ENCODE results near the gene CNTNAP3B. TPM values are rescaled to one million over a fixed set of nuclear protein-coding genes. Genes with fewer than 3 reads are reported as not detected.
"Not testable (repeated sequence)": the region's sequence is repeated elsewhere in the genome, so short reads cannot be mapped to it uniquely, and the experiment has no call there.

Gene CNTNAP3B
- 10 to 100 TPM; 15.4 to 17.7 TPM for total RNA-seq
- long read RNA-seq, partial matches to known transcripts, result 2 of 6 reads
- long read RNA-seq, other reads (novel, unspliced or antisense), result 4 of 6 reads

DNA sequence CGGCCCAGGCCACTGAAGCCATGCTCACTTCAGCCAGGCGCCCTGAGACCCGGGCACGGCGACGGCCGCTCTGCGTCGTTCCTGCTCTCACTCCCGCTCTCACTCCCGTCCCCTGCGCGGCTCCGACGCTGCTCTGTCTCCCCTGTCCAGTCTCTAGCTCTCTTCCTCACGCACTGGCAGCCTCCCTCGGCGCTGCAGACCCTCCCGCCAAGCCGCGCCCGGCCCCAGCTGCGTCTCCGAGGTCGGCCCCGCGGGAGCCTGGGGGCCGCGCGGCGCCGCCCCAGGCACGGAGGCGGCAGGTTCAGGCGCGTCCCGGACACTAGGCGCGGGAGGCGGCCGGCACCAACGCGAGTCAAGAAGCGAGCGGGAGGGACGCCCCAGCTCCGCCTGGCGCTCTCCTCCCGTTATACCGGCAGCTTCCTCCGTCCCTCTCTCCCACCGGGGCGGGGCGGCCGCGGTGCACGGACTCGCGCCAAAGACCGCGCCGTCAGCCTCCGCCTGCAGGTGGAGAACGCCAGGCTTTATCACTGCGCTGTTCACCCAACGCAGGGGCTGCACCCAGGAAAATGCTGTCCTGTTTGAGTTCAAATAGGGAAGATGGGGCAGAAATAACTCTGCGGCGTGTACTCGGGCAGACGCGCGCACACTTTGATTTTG lies at the start of gene CNTNAP3B:
TSS of gene CNTNAP3B (minus strand) at position 354 of the 657 bp plus-strand sequence. CDS start at position 22, 332 bp downstream.
- peak in 1 of 2 donors; percentile 45 for ATAC-seq
- DNase-seq, result peak; percentile 18
- intact Hi-C loops (cut with DNase I), result not testable (repeated sequence)

DNA sequence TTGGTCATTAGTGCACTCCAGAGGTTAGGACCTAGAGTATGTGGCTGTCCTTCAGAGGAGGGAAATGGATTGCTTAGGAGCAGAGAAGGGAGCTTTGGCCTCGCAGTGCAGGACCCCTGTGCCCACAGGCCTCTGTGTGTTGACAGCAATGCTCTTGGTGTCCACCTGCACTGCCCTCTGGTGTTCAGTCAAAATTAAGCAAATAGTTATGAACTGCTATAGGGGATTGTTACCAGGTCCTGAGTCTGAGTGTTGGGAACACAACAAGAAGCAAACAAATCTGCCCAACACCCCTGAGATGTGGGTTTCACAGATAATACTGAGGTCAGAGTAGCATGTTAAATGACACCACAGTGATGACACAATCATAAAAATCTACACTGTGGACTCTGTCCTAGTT lies 31.1 kb upstream of the CNTNAP3B start:
- ATAC-seq; DNase-seq; intact Hi-C loops (cut with DNase I): not testable (repeated sequence)

DNA sequence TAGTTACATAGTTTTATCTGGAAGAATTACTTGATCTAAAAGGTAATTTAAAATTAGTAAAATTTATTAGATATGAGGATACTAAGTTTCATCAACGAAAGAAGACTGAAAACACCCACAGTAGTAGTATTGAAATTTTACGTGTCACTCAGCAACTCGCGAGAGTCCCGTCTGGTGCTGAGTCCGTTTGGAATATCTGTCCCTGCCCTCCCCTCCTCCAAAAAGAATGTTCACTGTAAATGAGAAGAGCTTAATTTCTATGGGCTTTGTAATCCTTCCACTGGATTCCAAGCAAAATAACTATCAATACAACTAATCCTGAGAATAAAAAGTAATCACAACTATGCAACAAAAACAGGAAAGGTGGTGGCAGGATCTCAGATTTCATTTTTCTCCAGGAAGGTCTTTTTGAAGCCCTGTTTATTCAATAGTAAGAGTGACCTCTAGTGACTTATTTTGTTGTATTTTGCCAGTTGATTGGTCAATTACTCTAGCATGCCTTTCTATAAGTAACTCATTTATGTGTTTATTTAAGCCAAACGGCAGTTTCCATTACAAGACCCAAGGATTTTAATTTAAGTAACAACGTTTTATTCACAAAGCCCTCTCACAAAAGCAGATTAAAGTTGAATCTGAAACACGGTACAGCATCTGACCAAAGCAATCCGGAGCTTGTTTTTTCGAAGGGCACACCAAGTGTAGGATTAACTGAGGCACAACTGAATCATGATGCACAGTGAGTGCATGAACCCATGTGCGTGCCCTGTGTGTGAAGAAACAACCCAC lies 2.0 kb downstream of the CNTNAP3B start:
- ATAC-seq; intact Hi-C loops (cut with DNase I); DNase-seq: not testable (repeated sequence)

DNA sequence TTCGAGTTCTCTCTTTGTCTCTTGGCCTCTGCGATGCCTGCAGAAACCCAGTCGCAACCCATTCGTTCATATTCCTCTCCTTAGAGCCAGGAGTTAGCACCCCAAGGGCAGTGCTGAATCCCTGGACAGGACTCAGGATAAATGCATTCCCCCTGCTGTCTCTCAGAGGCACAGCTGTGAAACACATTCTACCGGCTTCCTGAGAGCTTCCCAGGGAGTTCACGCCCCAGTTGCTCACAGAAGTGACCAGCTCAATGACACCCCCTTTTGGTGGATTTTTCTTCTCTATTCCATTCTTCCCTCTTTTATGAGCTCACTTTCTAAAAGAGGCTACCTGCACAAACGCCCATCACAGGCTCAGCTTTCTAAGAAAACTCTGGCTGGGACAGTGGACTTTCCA lies 8.2 kb downstream of the CNTNAP3B start:
- intact Hi-C loops (cut with DNase I); ATAC-seq; DNase-seq: not testable (repeated sequence)

DNA sequence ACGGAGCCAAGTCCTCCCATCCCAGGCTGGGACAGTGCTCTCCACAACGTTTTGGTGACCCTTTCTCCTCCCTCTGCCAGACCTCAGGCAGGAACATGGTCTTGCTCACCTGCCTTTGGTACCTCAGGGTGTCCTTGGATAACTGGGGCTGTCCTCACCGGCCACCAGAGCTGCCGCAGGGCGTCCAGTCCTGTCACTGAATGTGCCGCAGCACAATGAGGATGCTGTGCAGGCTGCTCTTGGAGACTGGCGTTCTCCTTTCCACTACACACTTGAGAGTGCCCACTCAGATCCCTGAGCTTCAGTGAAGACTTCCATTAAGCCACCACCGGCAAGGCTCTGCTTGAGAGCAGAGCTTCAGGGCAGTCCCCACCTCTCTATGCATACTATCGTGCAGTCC lies 33.3 kb downstream of the CNTNAP3B start:
- intact Hi-C loops (cut with DNase I); DNase-seq; ATAC-seq: not testable (repeated sequence)

DNA sequence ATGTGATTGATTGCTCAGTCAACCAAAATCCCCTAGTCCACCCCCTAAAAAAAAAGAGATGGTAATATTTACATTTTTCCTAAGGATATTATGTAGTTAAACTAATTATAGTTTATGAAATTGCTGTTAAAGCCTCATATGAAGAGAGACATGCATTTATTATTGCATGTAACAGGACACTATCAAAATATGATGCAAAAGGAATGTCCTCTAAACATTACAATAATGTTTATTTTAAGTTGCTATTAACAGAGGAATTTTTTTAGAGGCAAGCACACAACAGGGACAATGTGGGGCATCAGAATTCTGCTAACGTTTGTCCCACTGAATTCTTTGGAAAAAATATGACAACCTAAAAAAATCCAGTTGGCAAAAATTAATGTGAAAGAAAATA lies 44.7 kb downstream of the CNTNAP3B start:
- intact Hi-C loops (cut with DNase I); ATAC-seq; DNase-seq: not testable (repeated sequence)

DNA sequence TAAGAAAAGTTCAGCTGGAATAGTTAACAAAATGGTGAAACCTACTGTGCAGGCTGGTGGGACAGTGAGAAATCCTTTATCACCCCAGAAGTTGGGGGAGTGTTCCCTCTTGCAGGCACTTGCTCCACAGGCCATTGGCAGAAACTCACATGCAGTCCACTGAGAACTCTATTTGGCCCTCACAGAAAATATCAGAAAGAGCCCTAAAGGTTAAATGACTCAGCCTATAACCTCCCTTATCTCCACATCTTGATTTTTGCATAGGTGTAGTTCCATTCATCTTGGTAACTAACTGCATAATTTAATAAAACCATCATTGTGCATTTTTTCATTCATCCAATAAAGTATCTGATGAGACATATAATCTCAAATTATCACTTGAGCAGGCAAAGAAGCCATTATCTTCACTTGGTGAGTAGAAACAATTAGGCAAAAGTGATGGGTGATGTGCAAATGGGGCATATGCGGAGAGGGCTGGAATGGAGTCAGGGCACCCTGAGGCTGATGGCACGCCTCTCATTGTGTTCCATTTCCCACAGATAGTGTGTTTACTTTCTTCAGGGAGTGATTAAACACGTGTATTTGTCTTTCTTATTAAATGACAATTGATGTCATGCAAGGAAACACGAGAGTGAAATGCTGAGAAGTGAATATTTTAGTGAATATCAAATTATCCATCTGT lies 45.2 kb downstream of the CNTNAP3B start:
- intact Hi-C loops (cut with DNase I); DNase-seq; ATAC-seq: not testable (repeated sequence)

DNA sequence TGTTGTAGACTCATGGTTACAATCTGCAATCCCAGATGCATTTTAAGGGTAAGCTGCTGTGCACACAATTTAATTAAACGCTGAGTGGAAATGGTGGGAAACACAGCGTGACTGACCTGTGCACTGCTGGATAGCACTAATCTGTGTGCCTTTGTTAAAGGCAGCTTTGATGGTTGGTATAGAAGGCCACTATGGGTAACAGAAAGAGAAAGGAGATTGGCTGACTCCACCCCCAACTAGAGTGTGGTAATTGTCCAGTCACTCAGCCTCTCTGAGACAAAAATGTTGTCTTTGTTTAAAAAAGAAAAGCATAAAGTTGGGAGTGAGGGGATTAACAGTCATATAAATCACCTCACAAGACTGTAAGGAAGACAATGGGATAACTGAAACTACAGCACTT lies 48.9 kb downstream of the CNTNAP3B start:
- DNase-seq; ATAC-seq; intact Hi-C loops (cut with DNase I): not testable (repeated sequence)

DNA sequence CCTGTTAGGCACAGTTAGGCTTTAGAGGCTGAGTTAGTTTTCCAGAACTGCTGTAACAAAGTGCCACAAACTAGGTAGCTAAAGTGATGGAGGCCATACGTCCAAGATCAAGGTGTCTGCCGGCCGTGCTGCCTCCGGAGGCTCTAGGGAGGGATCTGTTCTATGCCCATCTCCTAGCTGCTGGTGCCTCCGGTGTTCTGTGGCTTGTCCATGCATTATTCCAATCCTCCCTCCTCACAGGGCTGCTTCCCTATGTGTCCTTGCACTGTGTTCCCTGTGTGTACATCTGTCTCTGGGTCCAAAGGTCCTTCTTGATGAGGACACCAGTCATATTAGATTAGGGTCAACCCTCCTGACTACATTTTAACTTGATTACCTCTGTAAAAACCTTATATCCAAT lies 54.4 kb downstream of the CNTNAP3B start:
- intact Hi-C loops (cut with DNase I); DNase-seq; ATAC-seq: not testable (repeated sequence)

DNA sequence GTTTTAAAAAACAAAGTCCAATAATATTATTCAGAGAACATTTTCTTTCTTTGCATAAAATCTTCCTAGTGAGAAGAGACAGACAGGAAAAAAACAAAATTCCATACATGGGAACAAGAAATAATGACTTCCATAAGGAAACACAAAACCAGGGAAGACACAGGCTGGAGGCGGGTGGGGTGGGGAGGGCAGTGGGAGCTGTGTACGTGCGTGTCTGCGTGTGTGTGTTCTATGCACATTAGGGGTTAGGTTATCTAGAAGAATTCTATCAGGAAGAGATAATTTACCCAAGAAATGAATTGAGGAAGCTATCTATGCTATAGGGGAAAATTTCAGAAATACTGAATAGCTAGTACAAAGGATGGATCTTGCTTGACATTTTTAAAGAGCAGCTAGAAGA lies 58.2 kb downstream of the CNTNAP3B start:
- DNase-seq; intact Hi-C loops (cut with DNase I); ATAC-seq: not testable (repeated sequence)

DNA sequence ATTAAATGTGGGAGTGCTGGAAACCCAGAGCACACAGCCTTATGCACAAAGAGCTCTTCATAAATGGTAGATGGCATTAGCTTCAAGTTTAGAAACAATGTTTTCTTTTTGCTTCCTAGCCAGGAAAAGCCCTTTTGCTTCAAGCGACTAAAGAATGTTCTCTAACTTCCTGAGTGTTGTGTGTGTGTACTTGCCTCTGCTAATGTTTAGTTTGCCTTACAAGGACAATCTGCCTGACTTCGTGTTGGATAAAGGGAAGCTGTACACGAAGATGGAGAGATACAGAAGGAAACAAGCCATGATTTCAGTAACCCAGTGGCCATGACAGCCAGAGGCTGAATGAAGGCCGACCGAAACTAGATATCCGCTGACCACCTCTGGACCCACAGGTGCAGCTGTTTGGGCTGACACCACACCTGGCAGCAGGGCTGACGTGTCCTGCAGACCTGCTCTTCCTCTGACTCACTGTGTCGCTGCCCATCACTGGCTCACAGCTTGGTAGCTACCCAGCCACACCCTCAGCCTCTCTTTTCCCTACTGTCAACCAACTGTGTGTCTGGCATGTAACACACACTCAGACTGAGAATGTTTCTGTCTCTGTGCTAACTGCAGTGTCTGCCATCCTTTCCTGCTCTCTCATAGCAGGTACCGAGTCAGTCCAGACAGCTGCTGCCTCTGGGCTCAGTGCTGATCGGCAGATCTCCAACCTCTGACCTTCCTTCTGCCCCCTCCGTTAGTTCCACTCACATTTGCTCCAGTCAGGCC lies 59.0 kb downstream of the CNTNAP3B start:
- peak; percentile 47 to 83 for ATAC-seq
- DNase-seq; intact Hi-C loops (cut with DNase I): not testable (repeated sequence)

DNA sequence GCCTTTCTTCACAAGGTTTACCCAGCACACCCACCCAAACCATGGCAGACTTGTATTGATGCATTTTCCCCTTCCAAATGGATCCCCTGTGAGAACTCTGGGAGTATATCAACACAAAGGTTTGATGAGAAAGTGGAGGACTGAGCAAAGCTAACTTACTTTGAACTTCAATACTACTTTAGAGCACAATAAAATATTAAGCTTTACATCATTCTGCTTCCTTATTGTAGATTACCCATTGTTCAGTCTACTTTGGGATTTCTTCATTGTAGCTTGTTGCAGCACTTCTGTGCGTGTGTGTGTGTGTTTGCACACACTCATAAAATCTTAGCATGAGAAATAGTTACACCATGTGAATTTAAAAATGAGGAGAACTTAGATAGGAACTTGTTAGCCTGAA lies 75.4 kb downstream of the CNTNAP3B start:
- not testable (repeated sequence) for DNase-seq

DNA sequence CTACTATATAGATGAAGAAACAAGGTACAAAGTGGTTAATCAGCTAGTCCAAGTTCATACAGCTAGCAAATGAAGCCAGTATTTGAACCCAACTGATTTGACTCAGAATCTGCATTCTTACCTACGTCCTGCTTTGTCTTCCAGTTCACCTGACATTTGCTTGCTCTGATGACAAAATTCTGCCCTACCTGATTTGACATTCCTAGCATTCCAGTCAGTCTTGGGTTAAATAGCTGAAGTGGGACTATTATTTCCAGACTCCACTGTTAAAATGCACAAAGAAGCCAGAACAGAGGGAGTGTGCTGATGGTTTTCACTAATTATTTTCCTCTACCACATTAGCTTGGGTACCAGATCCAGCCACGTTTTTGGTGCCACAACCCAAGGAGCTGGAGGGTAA lies 78.5 kb downstream of the CNTNAP3B start:
- intact Hi-C loops (cut with DNase I); DNase-seq; ATAC-seq: not testable (repeated sequence)

More for the DNA sequence above, 75.4 kb downstream of the CNTNAP3B start:
- ATAC-seq; intact Hi-C loops (cut with DNase I): not testable (repeated sequence)

DNA sequence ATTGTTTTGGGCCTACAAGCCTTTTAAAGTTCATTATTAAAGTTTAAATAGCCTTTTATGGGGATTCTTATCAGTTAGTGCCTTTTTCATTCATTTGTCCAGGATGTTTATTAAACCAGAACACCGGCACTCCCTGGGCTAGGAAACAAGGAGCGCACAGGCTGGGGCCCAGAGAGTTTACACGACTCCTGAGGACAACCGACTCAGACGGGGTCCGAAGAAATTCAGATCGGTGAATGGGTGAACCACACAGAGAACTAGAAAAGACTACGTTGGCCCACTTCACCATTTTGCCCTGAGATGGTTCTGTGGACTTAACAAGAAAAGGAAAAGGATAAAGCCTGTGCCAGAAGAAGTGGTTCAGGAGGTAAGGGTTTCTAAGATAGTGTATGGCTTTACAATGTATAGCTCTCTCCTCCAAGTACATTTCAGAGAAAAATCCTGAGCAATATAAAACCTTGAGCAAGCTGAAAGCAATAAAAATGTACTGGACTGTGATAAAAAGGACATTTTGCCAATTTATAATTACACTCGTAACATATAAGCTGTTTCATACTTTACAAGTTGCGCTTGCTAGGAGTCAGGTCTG lies 84.7 kb downstream of the CNTNAP3B start:
- intact Hi-C loops (cut with DNase I); DNase-seq; ATAC-seq: not testable (repeated sequence)

DNA sequence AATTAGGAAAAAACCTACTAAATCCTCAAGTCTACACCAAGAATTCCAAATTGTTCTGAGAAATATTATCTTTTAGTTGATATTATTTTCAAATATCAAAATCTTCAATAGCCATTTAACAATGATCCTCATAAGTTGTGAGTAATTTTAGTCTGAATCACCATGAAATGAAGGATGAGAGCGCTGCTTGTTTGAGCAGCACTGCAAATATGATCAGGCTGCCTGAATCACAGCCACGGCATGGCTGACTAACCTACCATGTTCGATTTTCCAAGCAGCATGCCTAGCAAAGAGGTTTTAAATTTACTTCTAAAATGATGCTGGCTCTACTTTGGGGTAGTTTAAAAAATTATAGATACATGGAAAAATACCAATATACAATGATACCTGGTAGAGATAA lies 95.7 kb downstream of the CNTNAP3B start:
- intact Hi-C loops (cut with DNase I); DNase-seq; ATAC-seq: not testable (repeated sequence)

DNA sequence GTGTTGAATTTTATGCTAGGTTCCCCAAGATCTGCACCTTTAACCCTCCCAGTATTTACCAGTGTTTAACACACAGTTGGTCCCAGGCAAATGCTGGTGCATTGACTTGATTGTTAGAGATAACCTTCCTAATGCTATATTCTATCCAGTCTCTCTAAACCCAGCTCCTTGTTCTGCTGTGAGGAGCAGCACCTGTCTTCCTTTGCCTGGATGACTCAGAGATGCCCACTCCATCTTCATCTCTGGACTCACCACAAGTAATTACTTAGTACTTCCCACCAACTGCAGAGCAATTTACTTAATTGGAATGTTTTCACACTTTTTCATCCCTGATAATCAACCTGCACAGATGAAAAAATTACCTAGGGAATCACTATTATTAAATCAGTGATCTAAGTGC lies 108.6 kb downstream of the CNTNAP3B start:
- DNase-seq; intact Hi-C loops (cut with DNase I); ATAC-seq: not testable (repeated sequence)

DNA sequence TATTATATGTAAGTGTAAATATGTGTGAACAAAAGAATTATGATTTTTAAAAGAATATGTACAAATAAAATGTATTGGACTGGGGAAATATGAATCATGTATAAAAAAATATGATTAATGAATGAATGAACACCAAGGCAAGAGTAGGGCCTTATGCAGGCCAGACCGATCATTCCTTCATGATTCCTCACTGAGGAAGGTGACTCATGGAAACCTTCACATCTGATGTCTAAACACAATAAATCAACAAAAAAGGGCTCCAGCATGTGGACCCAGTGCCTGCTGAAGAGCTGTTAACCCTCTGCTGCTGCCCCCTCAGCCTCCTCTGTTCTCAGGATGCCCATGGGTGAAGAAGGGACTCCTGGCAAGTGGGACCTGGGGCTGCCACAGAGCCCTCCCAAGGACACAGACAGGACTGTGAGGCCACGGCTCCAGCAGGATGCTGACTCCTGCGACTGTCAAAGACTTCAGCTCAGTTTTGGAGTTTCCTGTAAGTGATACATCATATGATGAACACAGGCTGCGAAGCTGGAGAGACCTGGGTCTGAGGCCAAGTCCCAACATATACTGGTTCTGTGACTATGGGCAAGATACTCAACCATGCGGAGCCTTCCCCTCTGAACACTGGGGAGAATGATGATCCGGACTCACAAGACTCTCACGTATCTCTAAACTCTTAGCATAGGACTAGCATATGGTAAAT lies 110.9 kb downstream of the CNTNAP3B start:
- not testable (repeated sequence) for DNase-seq
- peak in 1 of 2 donors; percentile 35 for ATAC-seq

More for the DNA sequence above, 110.9 kb downstream of the CNTNAP3B start:
- intact Hi-C loops (cut with DNase I), result not testable (repeated sequence)
